GM18511 (cell line): ENCODE data around the gene WIPI1.
"Not testable (repeated sequence)": the region's sequence is repeated elsewhere in the genome, so short reads cannot be mapped to it uniquely, and the experiment has no call there.

ENCODE experiments used
- ATAC-seq: cut with Tn5 transposase; IDR thresholded peaks from one replicate; pipeline ENCODE4 v1.9.1; 2021; ENCODE audit warnings: mild to moderate bottlenecking, moderate library complexity; ENCODE audit not compliant: unreplicated experiment

Gene WIPI1

DNA sequence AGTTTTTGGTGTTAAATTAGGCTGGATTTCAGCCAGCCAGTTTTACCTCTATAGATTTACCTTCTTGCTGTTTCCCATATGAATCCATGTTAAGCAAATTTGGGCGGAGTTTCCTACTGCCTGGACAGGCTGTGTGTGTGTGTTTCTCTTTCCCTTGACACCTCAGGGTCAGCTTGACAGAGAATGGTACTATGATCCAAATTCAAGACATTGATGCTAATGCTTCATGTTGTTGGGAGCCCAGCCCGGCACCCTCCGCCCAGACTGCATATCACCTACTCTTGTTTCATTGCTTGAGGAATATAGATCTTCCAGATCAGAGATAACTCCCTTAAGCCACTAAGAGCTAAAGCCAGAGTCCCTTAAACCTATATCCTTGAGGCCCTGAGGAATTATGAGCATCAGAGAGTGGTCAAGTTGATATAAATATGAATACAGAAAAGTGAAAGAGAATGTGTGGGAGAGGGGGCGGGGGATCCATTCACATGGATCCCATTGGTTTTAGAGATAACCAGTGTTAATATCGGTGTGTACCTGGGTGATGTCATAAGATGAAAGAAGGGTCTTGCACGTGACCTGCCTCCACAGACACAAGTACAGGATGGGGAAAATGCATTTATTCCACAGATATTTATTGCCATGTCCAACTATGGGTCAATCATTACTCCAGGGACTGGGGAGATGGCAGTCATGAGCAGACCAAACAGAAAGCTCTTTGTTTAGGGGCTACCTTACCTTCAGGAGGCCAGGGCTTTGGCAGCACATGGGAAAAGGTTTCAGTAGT is 69.7 kb downstream of the WIPI1 start:
- no peak for ATAC-seq

DNA sequence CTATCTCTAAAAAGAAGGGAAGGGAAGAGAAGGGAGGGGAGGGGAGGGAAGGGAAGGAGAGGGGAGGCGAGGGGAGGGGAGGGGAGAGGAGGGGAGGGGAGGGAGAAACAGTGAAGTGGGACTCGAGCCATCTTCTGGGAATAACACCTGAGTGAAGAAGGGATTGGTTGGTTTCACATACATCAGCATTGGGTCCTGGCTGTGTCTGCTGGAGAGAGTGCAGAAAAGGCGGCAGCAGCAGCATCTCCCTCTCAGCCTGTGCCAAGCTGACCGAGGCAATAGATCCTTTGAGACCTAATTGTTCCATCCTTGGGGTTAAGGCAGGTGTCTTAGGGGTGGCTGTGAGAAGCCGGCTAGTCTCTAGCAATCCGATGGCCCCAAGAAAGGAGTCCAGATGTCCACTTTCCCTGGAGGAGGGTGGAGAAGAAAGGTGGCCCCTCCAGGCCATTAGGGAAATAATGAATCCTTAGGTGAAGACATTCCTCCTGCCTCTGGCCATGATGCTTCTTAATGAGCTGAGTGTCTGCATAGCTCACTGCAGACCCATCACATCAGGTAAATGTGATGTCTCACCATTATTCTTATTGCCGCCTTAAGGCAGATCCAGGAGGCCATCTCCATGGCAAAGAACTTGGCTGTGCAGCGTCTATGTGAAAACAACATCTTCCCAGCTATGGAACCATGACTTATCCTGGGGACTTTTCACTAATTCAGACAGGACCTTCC is 71.6 kb downstream of the WIPI1 start:
- no peak for ATAC-seq

DNA sequence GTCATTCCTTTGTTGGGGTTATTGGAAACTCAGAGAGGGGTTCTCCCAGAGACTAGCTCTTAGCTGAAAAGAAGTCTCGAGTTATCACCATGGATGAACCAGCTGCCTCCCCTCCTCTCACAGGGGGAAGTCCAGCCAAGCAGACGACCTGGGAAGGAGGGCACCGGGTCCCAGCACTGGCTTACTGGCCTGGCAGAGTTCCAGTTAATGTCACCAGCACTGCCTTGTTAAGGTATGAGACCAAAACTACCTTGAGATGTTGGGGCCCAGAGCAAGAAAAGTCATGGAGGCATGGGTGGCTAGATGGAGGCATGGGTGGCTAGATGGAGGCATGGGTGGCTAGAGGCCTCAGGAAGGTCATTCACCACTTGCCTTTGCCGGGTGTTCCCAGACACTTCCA is 72.4 kb downstream of the WIPI1 start:
- no peak for ATAC-seq

DNA sequence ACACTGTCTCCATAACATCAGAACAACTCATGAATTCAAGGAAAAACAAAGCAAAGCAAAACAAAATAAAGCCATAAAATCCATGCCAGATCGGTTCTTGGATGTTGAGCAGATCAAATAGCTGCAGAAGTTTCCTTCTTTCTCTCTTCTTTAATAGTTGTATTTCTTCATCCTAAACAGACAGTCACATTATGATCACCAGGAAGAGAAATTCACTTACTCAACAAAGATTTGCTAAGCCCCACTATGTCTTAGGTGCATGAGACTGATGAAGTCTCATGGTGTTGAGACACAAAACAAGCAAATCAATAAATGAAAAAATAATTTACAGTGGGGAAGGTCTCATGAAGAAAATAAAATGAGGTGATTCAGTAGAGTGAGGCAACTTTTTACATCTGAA is 72.8 kb downstream of the WIPI1 start:
- no peak for ATAC-seq

DNA sequence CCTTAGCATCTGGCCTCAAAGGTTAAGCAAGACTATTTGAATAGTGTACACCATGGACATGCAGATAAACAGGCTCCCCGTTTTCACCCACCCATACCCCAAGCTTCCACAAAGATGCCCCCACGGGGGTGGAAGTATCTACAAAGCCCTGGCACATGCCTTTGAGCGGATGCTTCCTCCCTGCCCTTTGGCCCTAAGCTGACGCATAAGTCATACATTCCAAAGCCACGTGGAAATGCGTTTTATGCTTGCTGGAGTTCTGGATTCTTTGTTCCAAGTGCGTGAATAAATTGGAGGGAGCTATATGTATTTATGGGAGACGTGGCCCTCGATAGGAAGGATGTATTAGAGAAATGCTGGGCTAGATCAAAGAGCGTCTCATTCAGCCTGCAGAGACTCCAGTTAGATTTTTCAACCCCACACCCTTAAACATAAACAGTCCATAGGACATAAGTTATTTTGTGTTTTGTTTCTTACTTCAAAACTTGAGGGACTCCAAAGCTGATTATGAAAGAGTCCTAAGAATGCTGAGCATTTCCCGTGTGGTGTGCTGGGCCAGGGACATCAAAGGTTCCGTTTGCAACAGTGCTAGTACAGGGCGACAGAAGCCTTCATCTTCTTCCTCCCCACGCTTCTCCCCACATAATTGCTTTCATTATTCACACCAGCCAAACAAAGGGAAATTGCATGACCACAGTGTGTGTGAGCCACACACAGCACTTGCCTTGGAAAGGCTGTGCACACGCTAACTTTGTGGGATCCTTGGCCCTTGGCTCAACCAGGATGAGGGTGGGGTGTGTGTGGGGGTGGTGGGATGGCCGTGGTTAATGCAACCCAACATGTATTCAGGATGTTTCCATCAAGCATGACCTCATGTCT is 73.6 kb downstream of the WIPI1 start:
- no peak for ATAC-seq

DNA sequence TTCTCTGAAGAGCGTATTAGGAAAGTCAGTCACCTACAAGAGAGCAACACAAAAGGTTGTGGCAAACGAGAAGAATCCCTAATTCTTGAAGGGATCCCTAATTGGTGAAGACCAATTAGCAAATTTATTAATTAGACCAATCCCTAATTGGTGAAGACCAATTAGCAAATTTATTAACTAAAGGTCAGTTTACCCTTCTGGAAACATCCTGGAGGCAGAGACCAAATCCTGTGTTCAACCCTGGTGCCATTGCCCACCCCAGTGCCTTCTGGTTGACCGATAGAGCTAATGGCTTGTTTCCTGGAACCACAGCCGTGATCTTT is 74.2 kb downstream of the WIPI1 start:
- no peak for ATAC-seq

DNA sequence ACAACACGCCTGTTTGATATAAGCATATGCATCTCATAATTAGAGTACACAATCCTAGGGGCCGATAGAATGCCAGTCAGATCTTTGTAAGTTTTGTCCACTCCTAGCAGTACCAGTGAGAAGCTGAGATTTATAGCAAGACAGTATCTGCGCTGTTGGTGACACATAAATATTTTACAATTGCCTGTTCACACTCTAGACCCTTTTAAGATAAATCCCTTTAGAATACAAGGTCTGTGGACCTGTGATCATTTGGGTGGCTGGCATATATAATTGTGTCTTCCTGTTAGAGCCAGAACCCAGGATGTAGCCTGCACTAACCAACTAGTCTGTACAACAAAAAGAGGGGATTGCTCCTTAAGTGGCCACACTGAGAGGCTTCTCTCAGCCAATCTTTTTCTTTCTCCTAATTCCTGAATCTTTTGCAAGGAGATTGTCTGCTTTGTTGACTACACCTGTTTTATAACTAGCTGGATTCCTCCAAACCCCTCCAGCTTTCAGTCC is 74.7 kb downstream of the WIPI1 start:
- ATAC-seq: no peak

DNA sequence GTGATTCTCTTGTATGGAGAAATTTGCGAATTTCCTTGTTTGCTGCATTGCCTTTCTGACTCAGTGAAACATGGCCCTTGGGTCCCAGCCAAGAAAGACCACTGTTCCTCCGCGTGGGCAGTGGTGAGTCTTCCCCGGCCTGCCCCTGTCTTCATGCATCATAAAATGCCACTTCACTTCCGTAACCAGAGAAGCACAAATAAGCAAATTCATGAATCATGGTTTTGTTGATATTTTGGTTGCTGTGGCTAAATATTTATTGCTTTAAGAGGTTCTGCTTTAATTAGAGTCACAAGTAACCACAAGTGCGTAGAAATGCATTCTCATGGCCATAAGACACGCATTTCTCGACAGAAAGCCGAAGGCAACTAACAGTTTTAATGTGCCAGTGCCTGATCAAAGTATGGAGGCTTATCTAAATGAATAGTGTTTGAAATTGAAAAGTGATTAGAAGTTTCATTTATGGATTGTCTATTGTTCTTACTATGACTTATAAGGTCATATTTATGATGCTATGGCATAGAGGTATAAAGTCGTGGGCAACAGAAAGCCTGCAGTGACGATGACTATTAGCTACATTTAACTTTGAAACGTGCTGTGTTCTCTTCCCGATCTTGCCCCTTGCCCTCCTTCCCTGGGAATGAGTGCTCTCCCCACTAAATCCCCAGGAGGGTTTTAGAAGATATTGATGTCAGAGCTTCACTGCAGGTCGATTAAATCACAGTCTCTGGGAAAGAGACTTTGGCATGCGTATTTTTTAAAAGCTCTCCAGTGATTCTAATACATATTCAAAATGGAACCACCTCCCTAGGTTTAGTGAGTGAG is 76.0 kb downstream of the WIPI1 start:
- ATAC-seq: no peak

DNA sequence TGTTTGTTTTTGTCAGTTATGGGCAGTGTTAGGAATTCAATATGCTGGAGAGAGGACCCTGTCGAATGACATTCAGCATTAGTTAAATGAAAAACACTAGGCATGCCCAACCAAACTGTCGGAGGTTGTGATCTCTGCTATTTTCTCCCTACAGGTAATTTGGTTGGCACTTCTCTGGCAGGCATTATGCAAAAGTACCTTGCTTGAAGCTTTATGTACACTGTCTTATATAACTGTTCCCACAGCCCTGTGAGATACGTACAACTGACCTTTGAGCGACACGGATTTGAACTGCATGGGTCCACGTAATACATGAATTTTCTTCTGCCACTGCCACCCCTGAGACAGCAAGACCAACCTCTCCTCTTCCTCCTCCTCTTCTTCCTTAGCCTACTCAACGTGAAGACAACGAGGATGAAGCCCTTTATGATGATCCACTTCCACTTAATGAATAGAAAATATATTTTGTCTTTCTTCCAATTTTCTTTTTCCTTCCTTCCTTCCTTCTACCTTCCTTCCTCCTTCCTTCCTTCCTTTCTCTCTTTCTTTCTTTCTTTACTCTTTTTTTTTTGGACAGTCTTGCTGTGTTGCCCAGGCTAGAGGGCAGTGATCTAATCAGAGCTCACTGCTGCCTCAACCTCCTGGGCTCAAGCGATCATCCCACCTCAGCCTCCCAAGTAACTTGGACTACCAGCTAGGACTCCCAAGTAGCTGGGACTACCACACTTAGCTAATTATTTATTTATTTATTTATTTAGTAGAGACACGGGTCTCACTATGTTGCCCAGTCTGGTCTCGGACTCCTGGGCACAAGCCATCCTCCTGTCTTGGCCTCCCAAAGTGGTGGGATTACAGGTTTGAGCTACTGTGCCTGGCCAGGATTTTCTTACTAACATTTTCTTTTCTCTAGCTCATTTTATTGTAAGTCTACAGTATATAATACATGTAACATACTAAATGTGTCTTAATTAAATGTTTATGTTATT is 77.3 kb downstream of the WIPI1 start:
- no peak for ATAC-seq

DNA sequence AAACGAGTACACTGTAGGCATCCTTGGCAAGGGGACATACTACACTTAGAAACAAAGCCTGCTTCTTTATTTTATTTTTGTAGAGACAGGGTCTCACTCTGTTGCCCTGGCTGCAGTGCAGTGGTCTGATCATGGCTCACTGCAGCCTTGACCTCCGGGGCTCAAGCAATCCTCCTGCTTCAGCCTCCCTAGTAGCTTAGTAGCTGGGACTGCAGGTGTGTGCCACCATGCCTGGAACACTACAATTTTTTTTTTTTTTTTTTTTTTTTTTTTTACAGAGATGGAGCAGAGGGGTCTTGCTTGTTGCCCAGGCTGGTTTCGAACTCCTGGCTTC is 78.2 kb downstream of the WIPI1 start:
- no peak for ATAC-seq

DNA sequence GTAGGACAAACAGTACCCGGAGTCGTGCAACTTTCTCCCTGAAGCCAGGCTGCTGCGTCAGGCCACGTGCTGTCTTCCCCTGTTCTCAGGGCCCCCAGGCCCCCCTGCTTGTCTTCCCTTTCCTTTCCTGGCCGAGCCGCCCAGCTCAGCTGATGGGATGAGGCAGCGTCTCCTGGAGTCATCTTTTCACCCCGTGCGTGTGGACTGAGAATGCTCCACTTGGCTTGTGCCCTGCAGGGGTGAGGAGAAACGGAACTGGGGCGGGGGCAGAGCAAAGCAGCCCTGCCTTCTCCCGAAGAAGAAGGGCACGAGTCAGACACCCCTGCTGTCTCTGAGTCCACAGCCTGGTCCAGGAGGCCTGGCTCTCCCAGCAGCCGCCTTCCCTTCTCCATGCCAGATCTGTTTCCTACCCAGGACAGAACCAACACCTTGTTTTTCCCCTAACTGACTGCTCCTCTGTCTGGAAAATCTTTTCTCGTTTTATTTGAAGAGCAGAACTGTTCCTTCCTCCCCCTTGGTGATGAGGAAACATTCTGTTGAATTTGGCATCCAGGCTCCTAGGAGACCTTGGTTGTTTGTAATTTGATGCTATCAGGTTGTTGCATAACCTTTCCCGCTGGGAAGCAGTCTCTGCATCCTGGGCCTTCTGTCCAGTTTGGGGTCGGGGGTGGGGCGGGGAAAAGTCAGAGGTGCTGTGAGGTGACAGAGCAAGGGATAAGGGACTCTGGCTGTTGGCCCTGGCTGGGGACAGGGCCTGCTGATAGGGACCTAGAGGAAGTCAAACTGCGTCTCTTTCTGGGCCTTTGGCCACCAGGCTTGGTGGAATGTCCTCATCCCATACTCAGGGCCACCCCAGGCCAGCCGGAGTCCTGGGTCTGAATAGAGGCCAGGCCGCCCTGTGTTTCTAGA is 78.8 kb downstream of the WIPI1 start:
- ATAC-seq: no peak

DNA sequence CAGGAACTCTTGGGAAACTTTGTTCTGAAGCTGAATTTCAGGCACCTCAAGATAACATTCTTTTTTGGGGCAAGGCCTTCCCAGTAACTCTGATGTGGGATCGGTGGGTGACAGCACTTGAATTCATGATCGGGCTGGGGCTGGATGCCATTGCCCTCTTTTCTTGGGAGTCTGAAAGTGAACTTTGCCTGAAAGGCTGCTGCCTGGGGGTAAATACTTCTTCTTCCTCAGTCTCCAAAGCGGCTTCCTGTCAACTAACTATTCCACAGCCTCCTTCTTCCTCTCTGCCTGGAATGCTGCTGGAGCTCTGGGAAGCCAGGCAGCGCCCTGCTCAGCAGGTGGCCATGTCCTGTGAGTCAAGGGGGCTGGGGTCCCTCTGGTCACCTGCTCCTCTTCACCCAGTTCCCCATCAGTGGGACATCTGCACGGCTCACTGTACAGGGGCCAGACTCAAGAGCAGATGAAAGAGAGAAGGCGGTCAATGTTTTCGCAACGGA is 79.5 kb downstream of the WIPI1 start:
- no peak for ATAC-seq

DNA sequence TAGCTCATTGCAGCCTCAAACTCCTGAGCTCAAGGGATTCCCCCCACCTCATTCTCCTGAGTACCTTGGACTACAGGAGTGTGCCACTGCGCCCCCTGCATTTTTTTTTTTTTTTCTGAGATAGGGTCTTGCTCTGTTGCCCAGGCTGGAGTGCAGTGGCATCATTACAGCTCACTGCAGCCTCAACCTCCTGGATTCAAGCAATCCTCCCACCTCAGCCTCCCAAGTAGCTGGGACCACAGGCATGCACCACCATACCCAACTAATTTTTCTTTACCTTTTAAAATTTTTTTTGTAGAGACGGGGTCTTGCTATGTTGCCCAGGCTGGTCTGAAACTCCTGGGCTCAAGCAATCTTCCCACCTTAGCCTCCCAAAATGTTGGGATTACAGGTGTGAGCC is 81.1 kb downstream of the WIPI1 start:
- ATAC-seq: not testable (repeated sequence)

DNA sequence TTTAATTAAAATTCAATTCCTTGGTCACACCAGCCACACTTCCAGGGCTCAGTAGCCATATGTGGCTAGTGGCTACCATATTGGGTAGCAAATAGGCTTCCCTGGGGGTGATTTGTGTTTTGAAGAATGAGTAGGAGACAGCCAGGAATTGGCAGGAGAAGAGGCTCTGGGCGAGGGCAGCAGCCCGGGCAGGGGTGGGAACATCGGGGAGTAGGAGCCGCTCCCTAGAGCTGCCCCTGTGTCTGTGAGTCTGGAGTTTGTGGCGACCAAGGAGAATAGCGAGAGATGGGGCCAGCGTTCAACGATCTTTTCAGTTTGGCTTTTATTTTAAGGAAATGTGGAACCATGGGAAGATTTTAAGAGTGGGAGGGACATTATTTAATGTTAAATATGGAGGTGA is 81.7 kb downstream of the WIPI1 start:
- ATAC-seq: no peak
